Measurements from ENCODE around the gene CLIC2.

DNA sequence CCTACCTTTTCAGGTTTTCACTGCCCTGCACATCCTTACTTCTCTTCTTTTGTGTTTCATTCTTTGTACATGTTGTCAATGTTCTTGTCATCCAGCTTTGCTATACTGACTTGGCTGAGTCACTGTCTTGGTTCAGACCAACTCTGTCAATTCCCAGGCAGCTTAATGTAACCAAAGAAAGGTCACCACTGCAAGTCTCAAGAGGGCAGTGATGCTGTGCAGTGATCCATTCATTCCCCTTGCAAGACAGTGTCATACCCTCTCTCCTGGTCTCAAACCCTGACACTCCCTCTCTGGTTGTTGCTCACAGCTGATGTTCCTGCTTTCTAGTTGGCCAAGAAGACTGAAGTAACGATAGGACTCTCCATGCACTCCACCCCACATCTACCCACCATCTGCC, 87.7 kb downstream of the CLIC2 start:
- TF ChIP-seq, protein P1, sequence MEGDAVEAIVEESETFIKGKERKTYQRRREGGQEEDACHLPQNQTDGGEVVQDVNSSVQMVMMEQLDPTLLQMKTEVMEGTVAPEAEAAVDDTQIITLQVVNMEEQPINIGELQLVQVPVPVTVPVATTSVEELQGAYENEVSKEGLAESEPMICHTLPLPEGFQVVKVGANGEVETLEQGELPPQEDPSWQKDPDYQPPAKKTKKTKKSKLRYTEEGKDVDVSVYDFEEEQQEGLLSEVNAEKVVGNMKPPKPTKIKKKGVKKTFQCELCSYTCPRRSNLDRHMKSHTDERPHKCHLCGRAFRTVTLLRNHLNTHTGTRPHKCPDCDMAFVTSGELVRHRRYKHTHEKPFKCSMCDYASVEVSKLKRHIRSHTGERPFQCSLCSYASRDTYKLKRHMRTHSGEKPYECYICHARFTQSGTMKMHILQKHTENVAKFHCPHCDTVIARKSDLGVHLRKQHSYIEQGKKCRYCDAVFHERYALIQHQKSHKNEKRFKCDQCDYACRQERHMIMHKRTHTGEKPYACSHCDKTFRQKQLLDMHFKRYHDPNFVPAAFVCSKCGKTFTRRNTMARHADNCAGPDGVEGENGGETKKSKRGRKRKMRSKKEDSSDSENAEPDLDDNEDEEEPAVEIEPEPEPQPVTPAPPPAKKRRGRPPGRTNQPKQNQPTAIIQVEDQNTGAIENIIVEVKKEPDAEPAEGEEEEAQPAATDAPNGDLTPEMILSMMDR (IDR thresholded peaks at IDR 0.05), result no peak
- TF ChIP-seq POLR2A (IDR thresholded peaks at IDR 0.05), result no peak

All from testis (tissue), 2 donors.